Measurements from ENCODE around the gene KIF26A. TPM values are rescaled to one million over a fixed set of nuclear protein-coding genes. Genes with fewer than 3 reads are reported as not detected.

Gene KIF26A
- total RNA-seq, 2 donors from 2014 or later: 5.6 to 14.1 TPM

- H3K27me3 ChIP-seq: peaks cover 0 to 14% of the 10 kb centered on the region in 2 donors
Observed at GRCh38 chr14:104135904-104136471, 2.4 kb upstream of the KIF26A start.

DNA sequence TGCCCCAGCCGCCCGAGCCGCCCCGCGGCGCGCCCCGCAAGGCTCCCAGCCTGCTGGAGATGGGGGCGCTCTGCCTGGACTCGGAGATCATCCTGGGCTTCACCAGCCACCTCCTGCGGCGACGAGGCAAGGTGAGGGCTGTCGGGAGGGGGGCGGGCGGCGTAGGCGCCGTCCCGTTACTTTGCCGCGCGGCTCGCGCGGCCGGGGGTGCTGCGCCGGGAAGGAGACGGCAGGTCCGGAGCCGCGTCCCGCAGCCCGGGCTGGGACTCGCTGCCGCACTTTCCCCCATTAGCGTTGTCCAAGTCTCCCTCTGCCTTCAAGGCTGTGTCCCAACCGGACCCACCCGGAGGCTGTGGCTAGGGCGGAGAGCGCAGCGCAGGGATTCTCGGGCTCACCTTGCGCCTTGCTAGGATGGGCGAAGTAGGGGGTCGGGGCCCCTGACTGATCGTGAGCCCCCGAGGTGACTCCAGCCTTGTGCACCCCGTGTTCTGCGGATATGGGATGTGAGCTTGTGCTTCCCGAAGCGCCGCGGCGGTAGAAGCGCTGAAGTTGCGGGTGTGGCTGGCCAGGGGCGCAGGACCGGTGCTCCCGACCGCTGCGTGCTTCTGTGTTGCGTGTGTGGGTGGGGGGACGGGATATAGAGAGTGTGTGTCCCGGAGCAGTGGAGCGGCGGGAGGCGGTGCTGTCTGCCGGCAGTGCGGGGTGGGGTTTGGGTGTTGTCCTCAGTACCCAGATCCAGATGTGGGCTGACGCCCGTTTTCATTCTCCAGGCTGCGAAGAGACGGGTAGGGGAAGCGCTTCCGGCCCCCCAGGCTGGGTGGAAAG is 1.7 kb upstream of the KIF26A start:
- H3K4me3 ChIP-seq: peak overlapping the region; percentile 21 to 64
- TF ChIP-seq, protein P1, sequence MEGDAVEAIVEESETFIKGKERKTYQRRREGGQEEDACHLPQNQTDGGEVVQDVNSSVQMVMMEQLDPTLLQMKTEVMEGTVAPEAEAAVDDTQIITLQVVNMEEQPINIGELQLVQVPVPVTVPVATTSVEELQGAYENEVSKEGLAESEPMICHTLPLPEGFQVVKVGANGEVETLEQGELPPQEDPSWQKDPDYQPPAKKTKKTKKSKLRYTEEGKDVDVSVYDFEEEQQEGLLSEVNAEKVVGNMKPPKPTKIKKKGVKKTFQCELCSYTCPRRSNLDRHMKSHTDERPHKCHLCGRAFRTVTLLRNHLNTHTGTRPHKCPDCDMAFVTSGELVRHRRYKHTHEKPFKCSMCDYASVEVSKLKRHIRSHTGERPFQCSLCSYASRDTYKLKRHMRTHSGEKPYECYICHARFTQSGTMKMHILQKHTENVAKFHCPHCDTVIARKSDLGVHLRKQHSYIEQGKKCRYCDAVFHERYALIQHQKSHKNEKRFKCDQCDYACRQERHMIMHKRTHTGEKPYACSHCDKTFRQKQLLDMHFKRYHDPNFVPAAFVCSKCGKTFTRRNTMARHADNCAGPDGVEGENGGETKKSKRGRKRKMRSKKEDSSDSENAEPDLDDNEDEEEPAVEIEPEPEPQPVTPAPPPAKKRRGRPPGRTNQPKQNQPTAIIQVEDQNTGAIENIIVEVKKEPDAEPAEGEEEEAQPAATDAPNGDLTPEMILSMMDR (IDR thresholded peaks at IDR 0.05): no peak
- no peak for DNase-seq (ENCODE audit: low spot score)
- peaks cover 0 to 50% of the 10 kb centered on the region in 2 donors for H3K4me1 ChIP-seq
- no peak overlapping the region for H3K27ac ChIP-seq
- H3K36me3 ChIP-seq: no peaks in the 10 kb centered on the region
- no peaks in the 10 kb centered on the region for H3K9me3 ChIP-seq
- H3K27me3 ChIP-seq: peaks cover 0 to 14% of the 10 kb centered on the region in 2 donors

More at GRCh38 chr14:104135904-104136471, 2.4 kb upstream of the KIF26A start:
- H3K4me3 ChIP-seq: peak overlapping the region; percentile 21 to 64
- TF ChIP-seq, protein P1 (IDR thresholded peaks at IDR 0.05): no peak
- no peak overlapping the region for H3K27ac ChIP-seq
- no peaks in the 10 kb centered on the region for H3K36me3 ChIP-seq
- peaks cover 0 to 50% of the 10 kb centered on the region in 2 donors for H3K4me1 ChIP-seq
- H3K9me3 ChIP-seq: no peaks in the 10 kb centered on the region
- no peak for DNase-seq (ENCODE audit: low spot score)

DNA sequence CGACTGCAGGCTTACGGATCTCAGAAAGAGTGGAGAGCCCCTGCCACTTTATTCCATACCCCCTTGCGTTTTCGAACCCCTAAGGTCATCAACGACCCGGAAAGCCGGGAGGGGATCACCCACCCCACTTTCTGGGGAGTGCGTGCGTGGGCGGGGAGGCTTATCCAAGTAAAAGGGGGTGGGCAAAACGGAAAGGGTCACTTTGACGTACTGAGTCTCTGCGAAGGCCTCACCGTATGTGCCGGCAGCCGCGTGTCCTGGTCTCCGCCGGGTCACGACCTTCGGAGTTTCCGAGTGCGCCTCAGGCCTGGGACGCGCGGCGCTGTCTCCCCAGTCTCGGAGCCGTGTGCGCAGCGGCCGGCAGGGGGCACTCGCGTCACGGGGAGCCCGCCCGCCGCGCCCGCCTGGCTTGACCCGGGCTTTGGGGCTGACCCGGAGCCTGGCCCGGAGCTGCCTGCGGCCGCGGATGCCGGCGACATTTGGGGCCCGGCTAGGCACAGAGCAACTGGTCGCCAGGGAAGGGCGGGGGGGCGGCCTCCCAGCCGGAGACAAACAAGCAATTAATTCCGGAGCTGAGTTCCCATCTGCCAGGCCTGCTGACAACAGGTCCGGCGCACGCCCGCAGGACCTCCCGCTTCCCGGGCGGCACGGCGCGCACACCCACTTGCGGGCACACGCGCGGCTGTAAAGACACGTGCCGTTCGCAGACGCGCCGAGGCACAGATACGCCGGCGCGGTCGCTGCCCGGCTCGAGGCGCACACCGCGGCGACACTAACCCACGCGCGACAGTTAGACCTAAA is 890 bp upstream of the KIF26A start:
- Histone ChIP-seq H3K4me3 (peak overlapping the region; percentile 50 to 64), H3K27me3 (peaks cover 0 to 14% of the 10 kb centered on the region in 2 donors), H3K9me3 (no peaks in the 10 kb centered on the region), H3K27ac (peak overlapping the region; percentile 50 to 66), H3K36me3 (no peaks in the 10 kb centered on the region), H3K4me1 (peaks cover 0 to 50% of the 10 kb centered on the region in 2 donors)
- TF ChIP-seq, protein P1 (IDR thresholded peaks at IDR 0.05): peak; percentile 96
- DNase-seq (ENCODE audit: low spot score): no peak

GRCh38 chr14:104138718-104139459 is 502 bp downstream of the KIF26A start:
- peaks cover 0 to 50% of the 10 kb centered on the region in 2 donors for H3K4me1 ChIP-seq
- H3K4me3 ChIP-seq: peak overlapping the region; percentile 50 to 64
- no peak for DNase-seq (ENCODE audit: low spot score)
- H3K27me3 ChIP-seq: peaks cover 0 to 14% of the 10 kb centered on the region in 2 donors
- no peaks in the 10 kb centered on the region for H3K9me3 ChIP-seq
- H3K27ac ChIP-seq: peak overlapping the region; percentile 1 to 66
- TF ChIP-seq, protein P1 (IDR thresholded peaks at IDR 0.05): no peak
- H3K36me3 ChIP-seq: no peaks in the 10 kb centered on the region

All from right atrium auricular region (tissue), 2 donors.